T1000 (cell line): Measurements from ENCODE around the gene DNLZ.

Source experiments
- DNase-seq: peaks from one replicate; lab custom pipeline; 2025; ENCODE audit warnings: mixed read lengths; lab: John Stamatoyannopoulos, UW

Gene DNLZ

GRCh38 chr9:136375096-136375495 lies 11.6 kb upstream of the DNLZ start:
- DNase-seq = no peak

- DNase-seq = no peak
Observed at GRCh38 chr9:136374183-136374575, 10.6 kb upstream of the DNLZ start.

GRCh38 chr9:136373300-136374182 lies 10.0 kb upstream of the DNLZ start, which contains the start of gene CARD9:
Gene CARD9, minus strand, starts transcription at chr9:136373669. Its CDS starts 1,591 bp downstream, at chr9:136372078.
- no peak for DNase-seq

- DNase-seq = no peak
Observed at GRCh38 chr9:136372561-136373299, 9.2 kb upstream of the DNLZ start.

GRCh38 chr9:136372006-136372405 lies 8.5 kb upstream of the DNLZ start:
- DNase-seq = no peak

GRCh38 chr9:136371533-136371880 lies 8.0 kb upstream of the DNLZ start:
- DNase-seq = no peak

- DNase-seq = no peak
Observed at GRCh38 chr9:136370687-136371532, 7.4 kb upstream of the DNLZ start.

GRCh38 chr9:136370037-136370436 lies 6.5 kb upstream of the DNLZ start:
- no peak for DNase-seq

- no peak for DNase-seq
Observed at GRCh38 chr9:136368190-136368589, 4.6 kb upstream of the DNLZ start.

- DNase-seq = no peak
Observed at GRCh38 chr9:136367296-136368145, 4.0 kb upstream of the DNLZ start.

GRCh38 chr9:136366826-136367225 lies 3.3 kb upstream of the DNLZ start:
- DNase-seq = no peak

GRCh38 chr9:136365775-136366222 lies 2.3 kb upstream of the DNLZ start:
- DNase-seq = no peak

- DNase-seq = no peak
Observed at GRCh38 chr9:136364942-136365774, 1.6 kb upstream of the DNLZ start.

GRCh38 chr9:136363949-136364748 lies 605 bp upstream of the DNLZ start:
- no peak for DNase-seq

GRCh38 chr9:136362450-136362784 lies 1.1 kb downstream of the DNLZ start:
- DNase-seq = no peak

GRCh38 chr9:136361754-136362449 lies 1.6 kb downstream of the DNLZ start:
- DNase-seq = no peak

- no peak for DNase-seq
Observed at GRCh38 chr9:136361047-136361753, 2.3 kb downstream of the DNLZ start.
